ENCODE measurements around the gene ACSS3. TPM values are rescaled to one million over a fixed set of nuclear protein-coding genes. Genes with fewer than 3 reads are reported as not detected.
"Not testable (repeated sequence)": the region's sequence is repeated elsewhere in the genome, so short reads cannot be mapped to it uniquely, and the experiment has no call there.

ACSS3 gene
- total RNA-seq, 1 donor from 2014 or later, result 1.1 TPM

DNA sequence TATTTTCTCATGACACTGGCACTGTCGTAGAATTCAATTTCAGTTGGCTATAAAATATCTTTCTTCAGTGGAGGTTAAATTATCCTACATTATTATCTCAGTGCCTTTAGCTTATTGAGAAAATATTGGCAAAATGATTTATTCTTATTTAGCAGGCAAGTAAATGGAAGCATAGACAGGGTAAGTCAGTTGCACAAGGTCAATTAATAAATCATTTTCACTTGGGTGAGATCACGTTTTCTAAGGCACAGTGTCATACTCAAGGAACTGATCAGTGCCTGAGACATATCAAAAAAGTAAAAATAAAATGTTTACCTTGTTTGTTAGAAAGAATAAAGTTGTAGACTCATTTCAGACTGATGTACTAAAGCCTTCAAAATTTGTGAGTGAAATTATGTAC lies 95.0 kb downstream of the ACSS3 start:
- TF ChIP-seq, protein P1, sequence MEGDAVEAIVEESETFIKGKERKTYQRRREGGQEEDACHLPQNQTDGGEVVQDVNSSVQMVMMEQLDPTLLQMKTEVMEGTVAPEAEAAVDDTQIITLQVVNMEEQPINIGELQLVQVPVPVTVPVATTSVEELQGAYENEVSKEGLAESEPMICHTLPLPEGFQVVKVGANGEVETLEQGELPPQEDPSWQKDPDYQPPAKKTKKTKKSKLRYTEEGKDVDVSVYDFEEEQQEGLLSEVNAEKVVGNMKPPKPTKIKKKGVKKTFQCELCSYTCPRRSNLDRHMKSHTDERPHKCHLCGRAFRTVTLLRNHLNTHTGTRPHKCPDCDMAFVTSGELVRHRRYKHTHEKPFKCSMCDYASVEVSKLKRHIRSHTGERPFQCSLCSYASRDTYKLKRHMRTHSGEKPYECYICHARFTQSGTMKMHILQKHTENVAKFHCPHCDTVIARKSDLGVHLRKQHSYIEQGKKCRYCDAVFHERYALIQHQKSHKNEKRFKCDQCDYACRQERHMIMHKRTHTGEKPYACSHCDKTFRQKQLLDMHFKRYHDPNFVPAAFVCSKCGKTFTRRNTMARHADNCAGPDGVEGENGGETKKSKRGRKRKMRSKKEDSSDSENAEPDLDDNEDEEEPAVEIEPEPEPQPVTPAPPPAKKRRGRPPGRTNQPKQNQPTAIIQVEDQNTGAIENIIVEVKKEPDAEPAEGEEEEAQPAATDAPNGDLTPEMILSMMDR (IDR thresholded peaks at IDR 0.05; ENCODE audit: insufficient read depth, low read length, severe bottlenecking), result no peak
- no peak for FAIRE-seq
- no peak overlapping the region for H3K4me3 ChIP-seq (ENCODE audit: low read depth, low read length)
- no peaks in the 10 kb centered on the region for H3K27me3 ChIP-seq (ENCODE audit: control insufficient read depth, insufficient read depth, low read length)
- no peaks in the 10 kb centered on the region for H3K36me3 ChIP-seq (ENCODE audit: control insufficient read depth, insufficient read depth, low read length)
- no peak for DNase-seq (ENCODE audit: low read depth)

DNA sequence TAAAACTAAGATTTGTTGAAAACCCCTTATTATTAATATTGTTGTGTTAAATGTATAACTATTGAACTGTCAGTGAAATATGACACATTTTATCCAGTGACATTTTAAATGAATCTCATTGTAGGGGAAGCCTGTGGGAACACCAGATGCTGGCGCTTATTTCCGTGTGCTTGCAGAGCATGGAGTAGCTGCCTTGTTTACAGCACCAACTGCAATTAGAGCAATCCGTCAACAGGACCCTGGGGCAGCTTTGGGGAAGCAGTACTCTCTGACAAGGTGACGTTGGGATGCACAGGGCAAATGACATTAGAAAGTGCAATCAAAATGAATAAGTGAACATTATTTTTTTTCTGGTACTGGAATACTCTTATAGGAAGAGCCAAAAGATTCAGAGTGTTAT lies 96.8 kb downstream of the ACSS3 start:
- no peak overlapping the region for H3K4me3 ChIP-seq (ENCODE audit: low read depth, low read length)
- H3K36me3 ChIP-seq (ENCODE audit: control insufficient read depth, insufficient read depth, low read length), result no peaks in the 10 kb centered on the region
- TF ChIP-seq, protein P1 (IDR thresholded peaks at IDR 0.05; ENCODE audit: insufficient read depth, low read length, severe bottlenecking), result no peak
- FAIRE-seq, result no peak
- no peaks in the 10 kb centered on the region for H3K27me3 ChIP-seq (ENCODE audit: control insufficient read depth, insufficient read depth, low read length)
- no peak for DNase-seq (ENCODE audit: low read depth)

DNA sequence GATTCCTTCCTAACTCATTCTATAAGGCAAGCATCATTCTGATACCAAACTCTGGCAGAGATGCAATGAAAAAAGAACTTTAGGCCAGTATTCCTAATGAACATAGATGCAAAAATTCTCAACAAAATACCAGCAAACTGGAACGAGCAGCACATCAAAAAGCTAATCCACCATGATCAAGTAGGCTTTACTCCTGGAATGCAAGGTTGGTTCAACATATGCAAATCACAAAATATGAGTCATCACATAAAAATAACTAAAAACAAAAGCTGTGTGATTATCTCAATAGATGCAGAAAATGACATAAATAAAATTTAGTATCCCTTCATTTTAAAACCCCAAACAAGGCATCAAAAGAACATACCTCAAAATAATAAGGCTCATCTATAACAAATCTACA lies 98.9 kb downstream of the ACSS3 start:
- H3K27me3 ChIP-seq (ENCODE audit: control insufficient read depth, insufficient read depth, low read length), result no peaks in the 10 kb centered on the region
- no peak overlapping the region for H3K4me3 ChIP-seq (ENCODE audit: low read depth, low read length)
- H3K36me3 ChIP-seq (ENCODE audit: control insufficient read depth, insufficient read depth, low read length), result no peaks in the 10 kb centered on the region
- no peak for DNase-seq (ENCODE audit: low read depth)
- TF ChIP-seq, protein P1 (IDR thresholded peaks at IDR 0.05; ENCODE audit: insufficient read depth, low read length, severe bottlenecking), result no peak
- FAIRE-seq, result no peak

DNA sequence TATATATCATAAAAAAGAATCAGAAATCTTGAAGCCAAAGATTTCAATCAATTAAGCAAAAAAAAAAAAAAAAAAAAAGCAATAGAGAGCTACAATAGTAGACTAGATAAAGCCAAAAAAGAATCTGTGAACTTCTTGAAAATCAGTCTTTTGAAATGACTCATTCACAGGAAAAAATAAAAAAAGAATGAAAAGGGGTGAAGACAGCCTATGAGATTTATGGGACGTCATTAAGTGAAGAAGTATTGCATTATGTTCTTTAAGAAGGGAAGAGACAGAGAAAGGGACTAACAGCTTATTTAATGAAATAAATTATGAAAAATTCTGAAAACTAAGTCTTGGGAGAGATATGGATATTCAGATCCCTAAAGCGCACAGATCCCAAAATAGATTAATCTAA lies 103.8 kb downstream of the ACSS3 start:
- FAIRE-seq, result no peak
- no peaks in the 10 kb centered on the region for H3K36me3 ChIP-seq (ENCODE audit: control insufficient read depth, insufficient read depth, low read length)
- no peak overlapping the region for H3K4me3 ChIP-seq (ENCODE audit: low read depth, low read length)
- TF ChIP-seq, protein P1 (IDR thresholded peaks at IDR 0.05; ENCODE audit: insufficient read depth, low read length, severe bottlenecking), result no peak
- no peaks in the 10 kb centered on the region for H3K27me3 ChIP-seq (ENCODE audit: control insufficient read depth, insufficient read depth, low read length)
- DNase-seq (ENCODE audit: low read depth), result no peak

DNA sequence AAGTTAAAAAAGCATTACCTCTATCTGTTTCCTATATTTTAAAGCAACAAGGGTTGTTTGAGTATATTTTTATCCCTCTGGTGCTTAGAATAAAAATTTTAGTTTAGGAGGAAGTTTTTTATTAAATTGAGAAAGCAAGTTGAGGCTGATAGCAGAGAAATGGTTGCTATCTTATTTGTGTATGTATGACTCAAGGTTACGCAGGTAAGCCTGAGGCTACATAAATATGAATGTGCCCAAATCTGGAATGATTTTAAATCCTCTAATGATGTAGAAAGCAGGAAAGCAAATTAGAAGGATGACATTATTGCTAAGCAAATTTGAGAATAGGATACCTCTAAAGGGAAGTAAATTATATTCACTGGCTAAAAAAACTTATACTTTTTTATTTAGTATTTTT lies 109.8 kb downstream of the ACSS3 start:
- Histone ChIP-seq H3K36me3 (ENCODE audit: control insufficient read depth, insufficient read depth, low read length) (no peaks in the 10 kb centered on the region), H3K27me3 (ENCODE audit: control insufficient read depth, insufficient read depth, low read length) (no peaks in the 10 kb centered on the region), H3K4me3 (ENCODE audit: low read depth, low read length) (no peak overlapping the region)
- TF ChIP-seq, protein P1 (IDR thresholded peaks at IDR 0.05; ENCODE audit: insufficient read depth, low read length, severe bottlenecking), result no peak
- FAIRE-seq, result no peak
- DNase-seq (ENCODE audit: low read depth), result peak; percentile 77

DNA sequence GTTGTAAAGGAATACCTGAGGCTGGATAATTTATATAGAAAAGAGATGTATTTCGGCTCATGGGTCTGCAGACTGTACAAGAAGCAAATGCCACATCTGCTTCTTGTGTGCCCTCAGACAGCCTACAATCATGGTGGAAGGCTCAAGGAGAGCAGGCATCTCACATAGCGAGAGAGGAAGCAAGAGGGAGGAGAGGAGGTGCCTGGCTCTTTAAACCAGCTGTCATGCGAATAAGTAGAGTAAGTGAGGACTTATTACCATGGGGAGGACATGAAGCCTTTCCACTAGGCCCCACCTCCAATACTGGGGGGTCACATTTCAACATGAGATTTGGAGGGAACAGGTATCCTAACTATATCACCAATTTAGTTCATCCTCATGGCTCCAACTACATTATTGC lies 118.7 kb downstream of the ACSS3 start:
- H3K27me3 ChIP-seq (ENCODE audit: control insufficient read depth, insufficient read depth, low read length), result no peaks in the 10 kb centered on the region
- H3K36me3 ChIP-seq (ENCODE audit: control insufficient read depth, insufficient read depth, low read length), result no peaks in the 10 kb centered on the region
- DNase-seq (ENCODE audit: low read depth) (no peak), FAIRE-seq (no peak)
- no peak overlapping the region for H3K4me3 ChIP-seq (ENCODE audit: low read depth, low read length)
- TF ChIP-seq, protein P1 (IDR thresholded peaks at IDR 0.05; ENCODE audit: insufficient read depth, low read length, severe bottlenecking), result no peak

DNA sequence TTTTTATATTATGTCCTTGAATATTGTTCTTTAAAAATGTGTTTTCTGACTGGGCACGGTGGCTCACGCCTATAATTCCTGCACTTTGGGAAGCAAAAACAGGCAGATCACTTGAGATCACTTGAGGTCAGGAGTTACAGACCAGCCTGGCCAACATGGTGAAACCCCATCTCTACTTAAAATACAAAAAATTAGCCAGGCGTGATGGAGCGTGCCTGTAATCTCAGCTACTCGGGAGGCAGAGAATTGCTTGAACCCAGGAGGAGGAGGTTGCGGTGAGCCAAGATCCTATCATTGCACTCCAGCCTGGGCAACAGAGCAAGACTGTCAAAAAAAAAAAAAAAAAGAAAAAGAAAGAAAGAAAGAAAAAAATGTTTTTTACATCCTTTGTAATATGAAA lies 122.7 kb downstream of the ACSS3 start:
- not testable (repeated sequence) for H3K36me3 ChIP-seq (ENCODE audit: control insufficient read depth, insufficient read depth, low read length); H3K4me3 ChIP-seq (ENCODE audit: low read depth, low read length); DNase-seq (ENCODE audit: low read depth); FAIRE-seq; H3K27me3 ChIP-seq (ENCODE audit: control insufficient read depth, insufficient read depth, low read length)

Data from bronchial epithelial cell (primary cell).